Stimulated activated CD8-positive, alpha-beta memory T cell treated with anti-CD3 and anti-CD28 coated beads, Interleukin-7, amount 100 ng/mL, for 4 hours (primary cell): ENCODE results near the gene TPSG1.
A peak's percentile ranks its signal among the peaks of the same experiment; 100 is the strongest.
"Not testable (repeated sequence)": the region's sequence is repeated elsewhere in the genome, so short reads cannot be mapped to it uniquely, and the experiment has no call there.

Experiments
- DNase-seq, 2 donors: peaks; one replicate each; pipeline ENCODE4 v3.0.0-alpha.2; 2020; ENCODE audit warnings: low read depth in 2 of 2

The TPSG1 gene

GRCh38 chr16:1256874-1257322, 31.8 kb upstream of the TPSG1 start:
- DNase-seq: no peak

- DNase-seq: not testable (repeated sequence)
Measured at GRCh38 chr16:1256296-1256873, 31.3 kb upstream of the TPSG1 start.

- not testable (repeated sequence) for DNase-seq
Measured at GRCh38 chr16:1255276-1256122, 30.4 kb upstream of the TPSG1 start, which contains the start of gene TPSD1. TSS of gene TPSD1 (plus strand) at chr16:1256069. CDS start at chr16:1256281, 212 bp downstream.

DNA sequence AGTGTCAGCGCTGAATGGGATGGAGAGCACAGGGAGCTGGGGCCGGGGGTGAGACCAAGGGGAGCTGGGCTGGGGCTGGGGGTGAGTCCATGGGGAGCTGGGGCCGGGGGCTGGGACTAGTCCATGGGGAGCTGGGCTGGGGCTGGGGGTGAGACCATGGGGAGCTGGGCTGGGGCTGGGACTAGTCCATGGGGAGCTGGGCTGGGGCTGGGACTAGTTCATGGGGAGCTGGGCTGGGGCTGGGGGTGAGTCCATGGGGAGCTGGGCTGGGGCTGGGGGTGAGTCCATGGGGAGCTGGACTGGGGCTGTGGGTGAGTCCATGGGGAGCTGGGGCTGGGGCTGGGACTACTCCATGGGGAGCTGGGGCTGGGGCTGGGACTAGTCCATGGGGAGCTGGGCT, 29.8 kb upstream of the TPSG1 start:
- DNase-seq: not testable (repeated sequence)

- DNase-seq: not testable (repeated sequence)
Measured at GRCh38 chr16:1253701-1254364, 28.8 kb upstream of the TPSG1 start.

GRCh38 chr16:1249031-1249755, 24.1 kb upstream of the TPSG1 start:
- not testable (repeated sequence) for DNase-seq

GRCh38 chr16:1247903-1248537, 23.0 kb upstream of the TPSG1 start:
- DNase-seq: not testable (repeated sequence)

- DNase-seq: no peak
Measured at GRCh38 chr16:1245452-1246020, 20.5 kb upstream of the TPSG1 start.

DNA sequence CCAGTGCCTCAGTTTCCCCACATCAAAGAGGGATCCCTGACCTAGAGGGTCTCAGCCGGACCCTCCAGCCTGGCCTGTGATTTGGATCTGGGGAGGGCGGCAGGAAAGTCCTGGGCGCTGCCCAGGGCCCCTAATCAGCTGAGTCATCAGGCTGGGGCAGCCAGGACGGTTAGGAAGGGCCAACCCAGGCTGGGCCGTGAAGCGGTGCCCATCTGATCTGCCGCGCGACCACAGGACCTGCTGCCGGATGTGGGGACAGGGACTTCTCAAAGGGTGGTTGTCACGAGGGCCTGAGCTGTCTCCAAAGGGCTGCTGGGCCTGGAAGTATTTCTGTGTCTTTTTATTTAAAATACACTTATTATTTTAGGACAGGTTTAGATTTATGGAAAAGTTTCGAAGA, 19.8 kb upstream of the TPSG1 start:
- peak in 1 of 2 donors; percentile 12 for DNase-seq

GRCh38 chr16:1243907-1244850, 19.1 kb upstream of the TPSG1 start:
- DNase-seq: not testable (repeated sequence)

DNA sequence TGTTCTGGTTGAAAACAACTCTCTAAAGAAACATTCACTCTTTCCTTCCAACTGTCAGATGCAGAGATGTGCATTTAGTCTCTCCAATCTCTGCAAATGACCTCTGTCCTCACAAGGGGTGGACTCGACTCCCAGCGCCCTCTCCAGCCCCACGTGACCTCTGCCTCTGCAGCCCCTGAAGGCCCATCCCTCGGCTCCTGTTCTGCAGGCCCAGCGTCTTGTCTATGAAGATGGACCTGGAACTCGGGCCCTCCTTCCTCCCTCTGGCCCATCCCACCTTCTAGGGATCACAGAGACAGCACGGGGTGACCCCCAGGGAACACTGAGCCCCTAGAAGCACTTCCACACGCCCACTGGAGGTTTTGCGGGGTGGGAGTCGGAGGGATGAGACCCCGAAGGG, 18.3 kb upstream of the TPSG1 start:
- DNase-seq: not testable (repeated sequence)

DNA sequence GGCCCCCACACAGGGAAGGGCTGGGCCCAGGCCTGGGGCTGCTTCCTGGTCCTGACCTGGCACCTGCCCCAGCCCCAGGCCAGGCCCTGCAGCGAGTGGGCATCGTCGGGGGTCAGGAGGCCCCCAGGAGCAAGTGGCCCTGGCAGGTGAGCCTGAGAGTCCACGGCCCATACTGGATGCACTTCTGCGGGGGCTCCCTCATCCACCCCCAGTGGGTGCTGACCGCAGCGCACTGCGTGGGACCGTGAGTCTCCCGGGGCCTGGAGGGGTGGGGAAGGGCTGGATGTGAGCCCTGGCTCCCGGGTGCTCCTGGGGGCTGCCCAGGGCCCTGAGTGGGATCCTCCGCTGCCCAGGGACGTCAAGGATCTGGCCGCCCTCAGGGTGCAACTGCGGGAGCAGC, 16.0 kb upstream of the TPSG1 start:
- DNase-seq: not testable (repeated sequence)

- not testable (repeated sequence) for DNase-seq
Measured at GRCh38 chr16:1240436-1240835, 15.4 kb upstream of the TPSG1 start, which contains the start of gene TPSAB1. TSS of gene TPSAB1 (plus strand) at chr16:1240705. CDS start at chr16:1240939, 234 bp downstream.

DNA sequence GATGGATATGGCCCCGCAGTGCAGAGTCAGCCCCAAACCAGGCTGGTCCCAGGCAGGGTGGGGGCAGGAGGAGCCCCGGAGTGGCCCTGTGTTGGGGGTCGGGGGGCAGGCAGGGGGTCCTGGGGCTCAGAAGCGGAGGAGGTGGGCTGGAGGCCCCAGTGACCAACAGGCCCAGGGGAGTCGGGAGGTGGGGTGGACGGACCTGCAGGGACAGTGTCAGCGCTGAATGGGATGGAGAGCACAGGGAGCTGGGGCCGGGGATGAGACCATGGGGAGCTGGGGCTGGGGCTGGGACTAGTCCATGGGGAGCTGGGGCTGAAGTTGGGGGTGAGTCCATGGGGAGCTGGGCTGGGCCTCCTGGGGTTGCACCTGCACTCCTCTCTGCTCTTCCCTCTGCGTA, 14.5 kb upstream of the TPSG1 start:
- DNase-seq: not testable (repeated sequence)

GRCh38 chr16:1238909-1239308, 13.8 kb upstream of the TPSG1 start:
- not testable (repeated sequence) for DNase-seq

DNA sequence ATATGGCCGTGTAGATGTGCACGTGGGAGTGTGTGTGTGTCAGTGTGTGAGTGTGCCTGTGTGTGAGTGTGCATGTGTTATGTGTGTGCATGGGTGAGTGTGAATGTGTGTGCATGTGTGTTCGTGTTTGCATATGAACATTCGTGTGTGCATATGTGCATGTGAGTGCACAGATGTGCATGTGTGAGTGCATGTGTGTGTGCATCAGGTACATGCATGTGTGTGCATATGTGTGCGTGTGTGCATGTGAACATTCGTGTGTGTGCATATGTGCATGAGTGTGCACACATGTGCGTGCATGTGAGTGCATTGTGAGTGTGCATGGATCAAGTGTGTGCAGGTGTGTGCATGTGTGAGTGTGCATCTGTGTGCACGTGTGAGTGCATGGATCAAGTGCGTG, 12.9 kb upstream of the TPSG1 start:
- DNase-seq: no peak

GRCh38 chr16:1236659-1237058, 11.6 kb upstream of the TPSG1 start:
- not testable (repeated sequence) for DNase-seq

DNA sequence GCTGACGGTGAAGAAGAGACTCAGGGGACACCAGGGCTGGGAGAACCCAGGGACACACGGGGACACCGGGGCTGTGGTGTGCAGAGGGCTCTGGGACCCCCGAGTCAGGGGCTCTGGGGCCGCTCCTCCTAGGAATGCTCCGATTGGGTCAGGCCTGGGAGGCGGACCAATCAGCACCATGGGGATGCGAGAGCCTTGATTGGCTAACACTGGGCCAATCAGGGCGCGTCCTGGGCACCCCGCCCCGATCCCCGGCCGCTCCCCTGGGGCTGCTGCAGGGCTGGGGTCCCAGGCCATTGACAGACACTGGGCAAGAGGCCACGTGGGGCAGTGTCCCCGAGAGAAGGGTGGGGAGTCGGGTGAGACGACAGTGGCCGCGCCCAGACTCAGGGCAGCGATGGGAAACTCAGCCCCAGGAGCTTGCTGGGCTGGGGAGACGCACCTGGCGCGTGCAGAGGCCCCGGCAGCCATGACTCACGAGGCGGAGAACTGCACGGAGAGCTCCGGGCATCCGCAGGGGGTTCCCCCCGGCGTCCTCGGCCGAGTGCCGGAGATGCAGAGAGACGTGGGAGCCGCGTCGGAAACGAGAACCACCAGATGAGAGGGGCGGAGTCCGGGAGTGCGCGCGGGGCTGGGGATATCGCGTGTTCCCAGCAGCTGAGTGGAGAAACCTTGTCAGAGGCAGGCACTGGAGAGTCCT, 7.1 kb upstream of the TPSG1 start:
- not testable (repeated sequence) for DNase-seq

GRCh38 chr16:1231301-1231700, 6.2 kb upstream of the TPSG1 start:
- DNase-seq: not testable (repeated sequence)
